Stimulated activated CD4-positive, alpha-beta T cell treated with anti-CD3 and anti-CD28 coated beads, Interleukin-12 subunit alpha, Interleukin-12 subunit beta, amount 100 ng/mL, for 4 hours (primary cell): ENCODE measurements around the gene FLCN.
"Not testable (repeated sequence)": the region's sequence is repeated elsewhere in the genome, so short reads cannot be mapped to it uniquely, and the experiment has no call there.

Experiments
- DNase-seq: peaks from one replicate; pipeline ENCODE4 v3.0.0-alpha.2; 2020

FLCN gene

GRCh38 chr17:17237026-17237799 lies at the start of gene FLCN:
FLCN (minus strand) TSS chr17:17237168; CDS start chr17:17228137, 9,031 bp downstream.
- peak; percentile 89 for DNase-seq

- DNase-seq, result no peak
These were observed 49.0 kb upstream of the FLCN start for GRCh38 chr17:17285951-17286350.

- peak; percentile 96 for DNase-seq
These were observed 43.9 kb upstream of the FLCN start, which contains the start of gene COPS3 for GRCh38 chr17:17280613-17281549. COPS3 (minus strand) TSS chr17:17281246; CDS start chr17:17281186, 60 bp downstream.

- DNase-seq, result no peak
These were observed 42.3 kb upstream of the FLCN start for GRCh38 chr17:17279316-17279715.

GRCh38 chr17:17277431-17277830 lies 40.5 kb upstream of the FLCN start:
- not testable (repeated sequence) for DNase-seq

- DNase-seq, result no peak
These were observed 39.0 kb upstream of the FLCN start for GRCh38 chr17:17275971-17276370.

GRCh38 chr17:17269926-17270773 lies 33.2 kb upstream of the FLCN start:
- peak; percentile 17 for DNase-seq

- no peak for DNase-seq
These were observed 27.5 kb upstream of the FLCN start for GRCh38 chr17:17264430-17264829.

GRCh38 chr17:17258998-17259397 lies 22.0 kb upstream of the FLCN start:
- DNase-seq, result no peak

- no peak for DNase-seq
These were observed 21.0 kb upstream of the FLCN start for GRCh38 chr17:17258011-17258410.

GRCh38 chr17:17256316-17256715 lies 19.3 kb upstream of the FLCN start:
- DNase-seq, result no peak

GRCh38 chr17:17255689-17256088 lies 18.7 kb upstream of the FLCN start:
- not testable (repeated sequence) for DNase-seq

- DNase-seq, result no peak
These were observed 17.1 kb upstream of the FLCN start for GRCh38 chr17:17254036-17254435.

GRCh38 chr17:17253406-17253805 lies 16.4 kb upstream of the FLCN start:
- no peak for DNase-seq

- no peak for DNase-seq
These were observed 15.2 kb upstream of the FLCN start for GRCh38 chr17:17252149-17252661.

- DNase-seq, result no peak
These were observed 9.9 kb upstream of the FLCN start for GRCh38 chr17:17246879-17247278.

GRCh38 chr17:17243163-17243562 lies 6.2 kb upstream of the FLCN start:
- DNase-seq, result no peak

GRCh38 chr17:17242246-17242645 lies 5.3 kb upstream of the FLCN start:
- no peak for DNase-seq

GRCh38 chr17:17241656-17242055 lies 4.7 kb upstream of the FLCN start:
- DNase-seq, result no peak

GRCh38 chr17:17239832-17240231 lies 2.9 kb upstream of the FLCN start:
- no peak for DNase-seq

GRCh38 chr17:17236295-17237025 lies 508 bp downstream of the FLCN start:
- DNase-seq, result no peak
